ENCODE data around the gene SIX3.

SIX3 gene

GRCh38 chr2:44953499-44953883 lies 12.0 kb downstream of the SIX3 start:
- ChIA-PET CTCF (interaction anchor here (0.9 to 6.4 kb wide), 7 partner anchors 17 to 1076 kb away, joined by 4 to 133 read pairs (median 36); no protein-coding TSS in a partner anchor), POLR2A (no interaction called here)
- TF ChIP-seq CTCF (IDR thresholded peaks at IDR 0.05; ENCODE audit: control extremely low read depth, extremely low read depth, low read depth, missing control alignments), result no peak
- no peak for DNase-seq (ENCODE audit: extremely low spot score)

- ChIA-PET CTCF (interaction anchor here (0.8 to 6.4 kb wide), 30 partner anchors 9 to 1077 kb away, joined by 3 to 133 read pairs (median 6); partner anchors contain the start of genes CAMKMT and PREPL), POLR2A (no interaction called here)
- TF ChIP-seq CTCF (IDR thresholded peaks at IDR 0.05; ENCODE audit: control extremely low read depth, extremely low read depth, low read depth, missing control alignments), result no peak
- DNase-seq (ENCODE audit: extremely low spot score), result no peak
Measured at GRCh38 chr2:44954447-44954888, 13.0 kb downstream of the SIX3 start.

- CTCF ChIA-PET, result interaction anchor here (0.6 to 6.4 kb wide), 51 partner anchors 9 to 1077 kb away, joined by 3 to 133 read pairs (median 4); partner anchors contain the start of genes CAMKMT and PREPL
- TF ChIP-seq CTCF (IDR thresholded peaks at IDR 0.05; ENCODE audit: control extremely low read depth, extremely low read depth, low read depth, missing control alignments), result no peak
- no peak for DNase-seq (ENCODE audit: extremely low spot score)
- POLR2A ChIA-PET, result no interaction called here
Measured at GRCh38 chr2:44954889-44955592, 13.5 kb downstream of the SIX3 start.

- POLR2A ChIA-PET, result no interaction called here
- DNase-seq (ENCODE audit: extremely low spot score), result peak; percentile 85
- CTCF ChIA-PET, result interaction anchor here (0.6 to 6.4 kb wide), 54 partner anchors 10 to 1078 kb away, joined by 3 to 133 read pairs (median 4); partner anchors contain the start of genes CAMKMT and PREPL
- peak; percentile 97 for TF ChIP-seq CTCF (IDR thresholded peaks at IDR 0.05; ENCODE audit: control extremely low read depth, extremely low read depth, low read depth, missing control alignments)
Measured at GRCh38 chr2:44955593-44956392, 14.3 kb downstream of the SIX3 start.

- no peak for DNase-seq (ENCODE audit: extremely low spot score)
- ChIA-PET POLR2A (no interaction called here), CTCF (interaction anchor here (0.7 to 6.4 kb wide), 23 partner anchors 9 to 1079 kb away, joined by 3 to 133 read pairs (median 9); partner anchors contain the start of genes CAMKMT and PREPL)
- no peak for TF ChIP-seq CTCF (IDR thresholded peaks at IDR 0.05; ENCODE audit: control extremely low read depth, extremely low read depth, low read depth, missing control alignments)
Measured at GRCh38 chr2:44956843-44957242, 15.3 kb downstream of the SIX3 start.

GRCh38 chr2:44957656-44958327 lies 16.3 kb downstream of the SIX3 start:
- no peak for DNase-seq (ENCODE audit: extremely low spot score)
- ChIA-PET CTCF (interaction anchor here (1.0 to 6.4 kb wide), 10 partner anchors 16 to 1080 kb away, joined by 3 to 133 read pairs (median 24); no protein-coding TSS in a partner anchor), POLR2A (no interaction called here)
- no peak for TF ChIP-seq CTCF (IDR thresholded peaks at IDR 0.05; ENCODE audit: control extremely low read depth, extremely low read depth, low read depth, missing control alignments)

Measured in GM10248 (cell line).